ENCODE data around the gene CDC45. TPM values are rescaled to one million over a fixed set of nuclear protein-coding genes. Genes with fewer than 3 reads are reported as not detected.

The CDC45 gene
- total RNA-seq, 1 donor from 2014 or later: 17.2 TPM

GRCh38 chr22:19467912-19468311 is 11.8 kb upstream of the CDC45 start:
- no peak for DNase-seq (ENCODE audit: low read depth in 2 of 2)

GRCh38 chr22:19469421-19469820 is 10.3 kb upstream of the CDC45 start:
- no peak for DNase-seq (ENCODE audit: low read depth in 2 of 2)

GRCh38 chr22:19470010-19470409 is 9.7 kb upstream of the CDC45 start:
- DNase-seq (ENCODE audit: low read depth in 2 of 2): no peak

GRCh38 chr22:19471572-19471971 is 8.1 kb upstream of the CDC45 start:
- DNase-seq (ENCODE audit: low read depth in 2 of 2): no peak

- DNase-seq (ENCODE audit: low read depth in 2 of 2): no peak
Measured at GRCh38 chr22:19472233-19472632, 7.5 kb upstream of the CDC45 start.

GRCh38 chr22:19473578-19473977 is 6.1 kb upstream of the CDC45 start:
- DNase-seq (ENCODE audit: low read depth in 2 of 2): no peak

GRCh38 chr22:19476023-19476422 is 3.7 kb upstream of the CDC45 start:
- DNase-seq (ENCODE audit: low read depth in 2 of 2): no peak

- peak in 1 of 2 donors; percentile 23 for DNase-seq (ENCODE audit: low read depth in 2 of 2)
Measured at GRCh38 chr22:19477321-19478044, 2.2 kb upstream of the CDC45 start.

GRCh38 chr22:19478045-19478900 is 1.4 kb upstream of the CDC45 start:
- DNase-seq (ENCODE audit: low read depth in 2 of 2): no peak

GRCh38 chr22:19478901-19479354 is 792 bp upstream of the CDC45 start, which contains the start of gene UFD1:
TSS of gene UFD1 (minus strand) at chr22:19479193. CDS start at chr22:19479085, 108 bp downstream.
- peak in 1 of 2 donors; percentile 87 for DNase-seq (ENCODE audit: low read depth in 2 of 2)

GRCh38 chr22:19480173-19480568 is 451 bp downstream of the CDC45 start:
- DNase-seq (ENCODE audit: low read depth in 2 of 2): no peak

GRCh38 chr22:19480789-19481188 is 1.1 kb downstream of the CDC45 start:
- DNase-seq (ENCODE audit: low read depth in 2 of 2): no peak

- no peak for DNase-seq (ENCODE audit: low read depth in 2 of 2)
Measured at GRCh38 chr22:19482297-19482696, 2.6 kb downstream of the CDC45 start.

GRCh38 chr22:19483481-19484244 is 3.9 kb downstream of the CDC45 start:
- DNase-seq (ENCODE audit: low read depth in 2 of 2): peak in 1 of 2 donors; percentile 88

GRCh38 chr22:19488285-19488684 is 8.6 kb downstream of the CDC45 start:
- DNase-seq (ENCODE audit: low read depth in 2 of 2): no peak

- DNase-seq (ENCODE audit: low read depth in 2 of 2): peak; percentile 33 to 35
Measured at GRCh38 chr22:19488884-19489843, 9.4 kb downstream of the CDC45 start.

- DNase-seq (ENCODE audit: low read depth in 2 of 2): no peak
Measured at GRCh38 chr22:19490628-19491230, 11.0 kb downstream of the CDC45 start.

- no peak for DNase-seq (ENCODE audit: low read depth in 2 of 2)
Measured at GRCh38 chr22:19492504-19493174, 12.9 kb downstream of the CDC45 start.

GRCh38 chr22:19494001-19494560 is 14.4 kb downstream of the CDC45 start:
- no peak for DNase-seq (ENCODE audit: low read depth in 2 of 2)

Data from dermis microvascular lymphatic vessel endothelial cell (primary cell).